GM23338 (cell line): ENCODE data around the gene TANC2.
A peak's percentile ranks its signal among the peaks of the same experiment; 100 is the strongest.

Experiments used
- CREB1 ChIP-seq: fragments of 250-450 bp; sonication (Bioruptor Pico); IDR thresholded peaks from 2 replicates; pipeline ENCODE4 v1.5.0; 2020; ENCODE audit warnings: low read depth, mild to moderate bottlenecking, moderate library complexity
- EZH2 ChIP-seq: fragments of 200-600 bp; sonication (generic); IDR thresholded peaks from one replicate; pipeline ENCODE4 v1.8.0; 2017; ENCODE audit warnings: antibody characterized with exemption, mild to moderate bottlenecking, low read depth; ENCODE audit not compliant: unreplicated experiment
- EZH2phosphoT487 ChIP-seq: fragments of 200-600 bp; sonication (generic); IDR thresholded peaks from one replicate; pipeline ENCODE4 v1.8.1; 2018; ENCODE audit warnings: antibody characterized with exemption; ENCODE audit not compliant: unreplicated experiment
- JUNB ChIP-seq: IDR thresholded peaks from one replicate; pipeline ENCODE4 v1.6.1; 2016; ENCODE audit warnings: antibody characterized with exemption; ENCODE audit not compliant: unreplicated experiment
- NANOG ChIP-seq: IDR thresholded peaks from 2 replicates; pipeline ENCODE4 v1.6.1; 2016; ENCODE audit warnings: antibody characterized with exemption, borderline replicate concordance
- POLR2AphosphoS5 ChIP-seq: IDR thresholded peaks from 2 replicates; pipeline ENCODE4 v1.6.1; 2016; ENCODE audit warnings: antibody characterized with exemption, low read depth
- REST ChIP-seq: IDR thresholded peaks from one replicate; pipeline ENCODE4 v1.6.1; 2018; ENCODE audit warnings: antibody characterized with exemption; ENCODE audit not compliant: unreplicated experiment
- STAT1 ChIP-seq: IDR thresholded peaks from one replicate; pipeline ENCODE4 v1.6.1; 2016; ENCODE audit warnings: antibody characterized with exemption; ENCODE audit not compliant: unreplicated experiment
- ZNF114 ChIP-seq: fragments of 250-450 bp; sonication (Bioruptor Pico); IDR thresholded peaks from 2 replicates; pipeline ENCODE4 v1.5.0; 2020; ENCODE audit warnings: mild to moderate bottlenecking, moderate library complexity
- ZNF331 ChIP-seq: fragments of 250-450 bp; sonication (Bioruptor Pico); IDR thresholded peaks from 2 replicates; pipeline ENCODE4 v1.5.0; 2020; ENCODE audit warnings: low read depth, mild to moderate bottlenecking, moderate library complexity
- TF ChIP-seq, protein P1 (sequence below), 2 experiments: fragments of 200-600 bp in 1 of 2; sonication (generic) in 1 of 2; conservative IDR thresholded peaks; 2 replicates each; pipeline versions ENCODE4 v1.5.1 to v1.6.1; 2016 to 2017; ENCODE audit warnings: antibody characterized with exemption in 2 of 2, low read depth in 2 of 2, mild to moderate bottlenecking in 2 of 2, moderate library complexity in 1 of 2
- TF ChIP-seq, protein P2 (sequence below): IDR thresholded peaks from 2 replicates; pipeline ENCODE4 v1.6.1; 2016; ENCODE audit warnings: antibody characterized with exemption
- TF ChIP-seq, protein P3 (sequence below): fragments of 250-450 bp; sonication (Bioruptor Pico); IDR thresholded peaks from 2 replicates; pipeline ENCODE4 v1.5.0; 2020; ENCODE audit warnings: mild to moderate bottlenecking, moderate library complexity

DNA sequence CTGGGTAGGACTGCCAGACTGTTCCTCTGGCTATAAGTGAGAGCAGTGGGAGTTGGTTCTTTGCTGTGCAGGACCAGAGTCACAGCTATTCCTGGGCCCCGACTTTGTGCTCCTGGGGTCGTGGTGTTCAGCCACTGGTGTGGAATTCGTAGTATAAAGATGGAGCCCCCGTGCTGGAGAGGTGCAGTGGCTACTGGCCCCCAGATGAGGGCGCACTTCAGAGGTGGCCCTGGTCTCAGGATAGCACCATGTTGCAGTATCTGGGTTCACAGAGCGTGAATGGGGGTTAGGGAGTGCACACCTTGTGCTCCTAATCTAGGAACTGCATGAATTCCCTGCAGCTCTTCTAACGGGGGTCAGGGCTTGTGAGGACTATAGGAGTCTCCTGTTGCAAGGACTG, 21.1 kb downstream of the TANC2 start:
- TF ChIP-seq EZH2 (no peak), CREB1 (CRISPR knock-in tag) (no peak), REST (no peak), POLR2AphosphoS5 (no peak), STAT1 (no peak), EZH2phosphoT487 (no peak), ZNF114 (CRISPR knock-in tag) (no peak), JUNB (no peak), ZNF331 (CRISPR knock-in tag) (no peak), NANOG (no peak)
- TF ChIP-seq, protein P1, sequence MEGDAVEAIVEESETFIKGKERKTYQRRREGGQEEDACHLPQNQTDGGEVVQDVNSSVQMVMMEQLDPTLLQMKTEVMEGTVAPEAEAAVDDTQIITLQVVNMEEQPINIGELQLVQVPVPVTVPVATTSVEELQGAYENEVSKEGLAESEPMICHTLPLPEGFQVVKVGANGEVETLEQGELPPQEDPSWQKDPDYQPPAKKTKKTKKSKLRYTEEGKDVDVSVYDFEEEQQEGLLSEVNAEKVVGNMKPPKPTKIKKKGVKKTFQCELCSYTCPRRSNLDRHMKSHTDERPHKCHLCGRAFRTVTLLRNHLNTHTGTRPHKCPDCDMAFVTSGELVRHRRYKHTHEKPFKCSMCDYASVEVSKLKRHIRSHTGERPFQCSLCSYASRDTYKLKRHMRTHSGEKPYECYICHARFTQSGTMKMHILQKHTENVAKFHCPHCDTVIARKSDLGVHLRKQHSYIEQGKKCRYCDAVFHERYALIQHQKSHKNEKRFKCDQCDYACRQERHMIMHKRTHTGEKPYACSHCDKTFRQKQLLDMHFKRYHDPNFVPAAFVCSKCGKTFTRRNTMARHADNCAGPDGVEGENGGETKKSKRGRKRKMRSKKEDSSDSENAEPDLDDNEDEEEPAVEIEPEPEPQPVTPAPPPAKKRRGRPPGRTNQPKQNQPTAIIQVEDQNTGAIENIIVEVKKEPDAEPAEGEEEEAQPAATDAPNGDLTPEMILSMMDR (conservative IDR thresholded peaks at IDR 0.05; ENCODE audit: low read depth in 2 of 2) = peak; percentile 71 to 77
- TF ChIP-seq, protein P2, sequence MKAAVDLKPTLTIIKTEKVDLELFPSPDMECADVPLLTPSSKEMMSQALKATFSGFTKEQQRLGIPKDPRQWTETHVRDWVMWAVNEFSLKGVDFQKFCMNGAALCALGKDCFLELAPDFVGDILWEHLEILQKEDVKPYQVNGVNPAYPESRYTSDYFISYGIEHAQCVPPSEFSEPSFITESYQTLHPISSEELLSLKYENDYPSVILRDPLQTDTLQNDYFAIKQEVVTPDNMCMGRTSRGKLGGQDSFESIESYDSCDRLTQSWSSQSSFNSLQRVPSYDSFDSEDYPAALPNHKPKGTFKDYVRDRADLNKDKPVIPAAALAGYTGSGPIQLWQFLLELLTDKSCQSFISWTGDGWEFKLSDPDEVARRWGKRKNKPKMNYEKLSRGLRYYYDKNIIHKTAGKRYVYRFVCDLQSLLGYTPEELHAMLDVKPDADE = no peak
- TF ChIP-seq, protein P3, sequence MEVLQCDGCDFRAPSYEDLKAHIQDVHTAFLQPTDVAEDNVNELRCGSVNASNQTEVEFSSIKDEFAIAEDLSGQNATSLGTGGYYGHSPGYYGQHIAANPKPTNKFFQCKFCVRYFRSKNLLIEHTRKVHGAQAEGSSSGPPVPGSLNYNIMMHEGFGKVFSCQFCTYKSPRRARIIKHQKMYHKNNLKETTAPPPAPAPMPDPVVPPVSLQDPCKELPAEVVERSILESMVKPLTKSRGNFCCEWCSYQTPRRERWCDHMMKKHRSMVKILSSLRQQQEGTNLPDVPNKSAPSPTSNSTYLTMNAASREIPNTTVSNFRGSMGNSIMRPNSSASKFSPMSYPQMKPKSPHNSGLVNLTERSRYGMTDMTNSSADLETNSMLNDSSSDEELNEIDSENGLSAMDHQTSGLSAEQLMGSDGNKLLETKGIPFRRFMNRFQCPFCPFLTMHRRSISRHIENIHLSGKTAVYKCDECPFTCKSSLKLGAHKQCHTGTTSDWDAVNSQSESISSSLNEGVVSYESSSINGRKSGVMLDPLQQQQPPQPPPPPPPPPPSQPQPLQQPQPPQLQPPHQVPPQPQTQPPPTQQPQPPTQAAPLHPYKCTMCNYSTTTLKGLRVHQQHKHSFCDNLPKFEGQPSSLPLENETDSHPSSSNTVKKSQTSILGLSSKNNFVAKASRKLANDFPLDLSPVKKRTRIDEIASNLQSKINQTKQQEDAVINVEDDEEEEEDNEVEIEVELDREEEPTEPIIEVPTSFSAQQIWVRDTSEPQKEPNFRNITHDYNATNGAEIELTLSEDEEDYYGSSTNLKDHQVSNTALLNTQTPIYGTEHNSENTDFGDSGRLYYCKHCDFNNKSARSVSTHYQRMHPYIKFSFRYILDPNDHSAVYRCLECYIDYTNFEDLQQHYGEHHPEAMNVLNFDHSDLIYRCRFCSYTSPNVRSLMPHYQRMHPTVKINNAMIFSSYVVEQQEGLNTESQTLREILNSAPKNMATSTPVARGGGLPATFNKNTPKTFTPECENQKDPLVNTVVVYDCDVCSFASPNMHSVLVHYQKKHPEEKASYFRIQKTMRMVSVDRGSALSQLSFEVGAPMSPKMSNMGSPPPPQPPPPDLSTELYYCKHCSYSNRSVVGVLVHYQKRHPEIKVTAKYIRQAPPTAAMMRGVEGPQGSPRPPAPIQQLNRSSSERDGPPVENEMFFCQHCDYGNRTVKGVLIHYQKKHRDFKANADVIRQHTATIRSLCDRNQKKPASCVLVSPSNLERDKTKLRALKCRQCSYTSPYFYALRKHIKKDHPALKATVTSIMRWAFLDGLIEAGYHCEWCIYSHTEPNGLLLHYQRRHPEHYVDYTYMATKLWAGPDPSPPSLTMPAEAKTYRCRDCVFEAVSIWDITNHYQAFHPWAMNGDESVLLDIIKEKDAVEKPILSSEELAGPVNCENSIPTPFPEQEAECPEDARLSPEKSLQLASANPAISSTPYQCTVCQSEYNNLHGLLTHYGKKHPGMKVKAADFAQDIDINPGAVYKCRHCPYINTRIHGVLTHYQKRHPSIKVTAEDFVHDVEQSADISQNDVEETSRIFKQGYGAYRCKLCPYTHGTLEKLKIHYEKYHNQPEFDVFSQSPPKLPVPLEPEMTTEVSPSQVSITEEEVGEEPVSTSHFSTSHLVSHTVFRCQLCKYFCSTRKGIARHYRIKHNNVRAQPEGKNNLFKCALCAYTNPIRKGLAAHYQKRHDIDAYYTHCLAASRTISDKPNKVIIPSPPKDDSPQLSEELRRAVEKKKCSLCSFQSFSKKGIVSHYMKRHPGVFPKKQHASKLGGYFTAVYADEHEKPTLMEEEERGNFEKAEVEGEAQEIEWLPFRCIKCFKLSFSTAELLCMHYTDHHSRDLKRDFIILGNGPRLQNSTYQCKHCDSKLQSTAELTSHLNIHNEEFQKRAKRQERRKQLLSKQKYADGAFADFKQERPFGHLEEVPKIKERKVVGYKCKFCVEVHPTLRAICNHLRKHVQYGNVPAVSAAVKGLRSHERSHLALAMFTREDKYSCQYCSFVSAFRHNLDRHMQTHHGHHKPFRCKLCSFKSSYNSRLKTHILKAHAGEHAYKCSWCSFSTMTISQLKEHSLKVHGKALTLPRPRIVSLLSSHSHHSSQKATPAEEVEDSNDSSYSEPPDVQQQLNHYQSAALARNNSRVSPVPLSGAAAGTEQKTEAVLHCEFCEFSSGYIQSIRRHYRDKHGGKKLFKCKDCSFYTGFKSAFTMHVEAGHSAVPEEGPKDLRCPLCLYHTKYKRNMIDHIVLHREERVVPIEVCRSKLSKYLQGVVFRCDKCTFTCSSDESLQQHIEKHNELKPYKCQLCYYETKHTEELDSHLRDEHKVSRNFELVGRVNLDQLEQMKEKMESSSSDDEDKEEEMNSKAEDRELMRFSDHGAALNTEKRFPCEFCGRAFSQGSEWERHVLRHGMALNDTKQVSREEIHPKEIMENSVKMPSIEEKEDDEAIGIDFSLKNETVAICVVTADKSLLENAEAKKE = no peak
